Measurements from ENCODE around the gene XAB2. TPM values are rescaled to one million over a fixed set of nuclear protein-coding genes. Genes with fewer than 3 reads are reported as not detected.

XAB2 gene
- total RNA-seq, 1 experiment from 2014 or later = 29.5 TPM

DNA sequence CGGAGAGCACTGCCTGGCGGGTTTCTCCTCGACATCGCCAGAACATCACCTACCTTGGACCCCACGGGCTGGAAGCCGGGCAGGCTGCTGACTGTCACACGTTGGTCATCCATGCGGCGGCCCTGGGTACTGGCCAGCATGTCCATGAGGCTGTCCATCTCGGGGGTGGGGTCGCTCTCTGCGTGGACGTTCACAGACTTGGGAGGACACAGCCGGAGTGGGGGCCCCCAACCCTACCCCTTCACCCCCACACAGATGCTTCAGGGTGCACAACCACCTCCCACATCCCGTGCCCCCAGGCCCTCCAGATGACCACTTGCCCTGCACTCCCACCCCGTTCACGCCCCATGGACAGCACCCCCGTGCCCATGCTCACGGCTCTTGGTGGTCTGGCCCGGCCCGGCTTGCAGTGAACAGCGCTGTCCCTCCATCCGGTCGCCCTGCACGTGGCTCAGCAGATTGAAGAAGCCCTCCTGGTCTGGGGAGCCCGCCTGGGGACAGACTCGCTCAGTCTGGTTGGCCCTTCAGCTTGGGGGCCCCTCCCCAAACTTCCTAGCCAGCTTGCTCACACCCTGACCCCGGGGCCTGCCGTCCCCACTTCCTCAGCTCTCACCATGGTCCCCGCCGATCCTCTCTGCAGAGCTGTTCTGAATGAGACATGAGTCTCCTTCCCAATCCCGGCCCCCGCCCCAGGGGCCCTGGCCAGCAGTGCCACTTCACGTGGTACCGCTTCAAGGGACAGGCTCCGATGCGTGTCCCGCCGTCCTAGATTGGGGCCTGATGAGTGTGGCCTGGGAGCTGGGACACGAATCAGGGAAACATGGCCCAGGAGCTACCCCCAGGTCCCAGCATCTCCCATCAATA, 3.2 kb upstream of the XAB2 start:
- no peaks in the 10 kb centered on the region for H3K36me3 ChIP-seq
- no peaks in the 10 kb centered on the region for H3K4me1 ChIP-seq
- H3K9me3 ChIP-seq (replicated peaks) = no peaks in the 10 kb centered on the region
- DNase-seq = no peak
- no peak overlapping the region for H3K27ac ChIP-seq
- no peaks in the 10 kb centered on the region for H3K27me3 ChIP-seq
- H3K4me3 ChIP-seq = no peak overlapping the region

DNA sequence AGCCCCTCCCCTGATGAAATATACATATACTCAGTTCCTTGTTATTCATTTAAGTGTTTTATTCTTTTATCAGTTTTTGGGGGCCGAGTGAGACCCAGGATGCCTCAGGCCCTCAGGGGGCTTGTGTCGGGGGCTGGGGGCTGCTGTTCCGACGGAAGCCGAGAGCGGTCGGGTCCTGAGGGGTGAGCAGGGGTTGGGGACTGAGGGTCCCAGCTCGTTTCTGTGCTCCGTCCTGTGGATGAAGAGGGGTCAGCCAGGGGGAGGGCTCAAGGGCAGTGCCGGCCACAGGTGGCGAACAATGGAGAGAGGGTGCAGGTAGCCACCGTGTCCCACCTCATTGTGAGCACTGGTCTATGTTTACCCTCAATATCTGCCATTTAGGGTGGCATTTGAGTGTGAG, 2.2 kb upstream of the XAB2 start:
- Histone ChIP-seq H3K36me3 (0 out of 2 replicates have a peak, but pooled peaks cover 4% of the 10 kb centered on the region), H3K4me3 (no peak overlapping the region), H3K27me3 (no peaks in the 10 kb centered on the region), H3K4me1 (no peaks in the 10 kb centered on the region), H3K9me3 (replicated peaks) (no peaks in the 10 kb centered on the region), H3K27ac (no peak overlapping the region)
- DNase-seq = no peak

DNA sequence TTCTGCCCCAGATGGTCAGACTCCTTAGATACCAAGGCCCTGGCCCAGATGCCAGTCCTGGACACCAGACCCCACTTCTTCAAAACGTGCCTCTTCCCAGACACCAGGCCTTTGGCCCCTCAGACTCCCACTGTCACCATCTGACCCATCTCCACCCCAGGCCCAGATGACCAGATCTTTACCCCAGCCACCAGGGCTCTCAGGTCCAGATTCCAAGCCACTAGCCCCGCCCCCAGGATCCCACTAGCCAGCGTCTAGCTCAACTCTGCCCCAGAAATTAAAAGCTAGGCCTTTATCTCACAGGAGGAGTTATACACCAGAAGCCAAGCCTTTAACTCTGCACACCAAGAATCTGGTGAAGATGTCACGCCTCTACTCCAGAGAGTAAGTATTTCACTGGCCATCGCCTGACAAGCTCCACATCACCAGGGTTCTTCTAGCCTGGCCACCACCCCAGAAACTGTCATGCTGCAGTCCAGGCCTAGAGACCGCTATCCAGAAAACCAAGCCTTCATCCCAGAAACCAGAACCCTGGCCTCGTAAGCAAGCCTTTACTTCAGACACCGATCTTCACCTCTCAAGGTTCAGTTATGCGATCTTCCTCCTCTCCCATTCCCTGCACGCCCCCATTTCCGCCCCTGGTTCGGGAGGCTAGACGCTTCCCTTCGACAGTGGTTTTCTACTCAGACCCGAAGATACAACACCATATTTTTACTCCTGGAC, 595 bp downstream of the XAB2 start:
- H3K9me3 ChIP-seq (replicated peaks) = no peaks in the 10 kb centered on the region
- H3K27me3 ChIP-seq = no peaks in the 10 kb centered on the region
- peak in 1 of 2 experiments; percentile 14 for DNase-seq
- 0 out of 2 replicates have a peak, but pooled peaks cover 5% of the 10 kb centered on the region for H3K36me3 ChIP-seq
- H3K27ac ChIP-seq = peak overlapping the region; percentile 61
- H3K4me1 ChIP-seq = no peaks in the 10 kb centered on the region
- peak overlapping the region; percentile 90 for H3K4me3 ChIP-seq

DNA sequence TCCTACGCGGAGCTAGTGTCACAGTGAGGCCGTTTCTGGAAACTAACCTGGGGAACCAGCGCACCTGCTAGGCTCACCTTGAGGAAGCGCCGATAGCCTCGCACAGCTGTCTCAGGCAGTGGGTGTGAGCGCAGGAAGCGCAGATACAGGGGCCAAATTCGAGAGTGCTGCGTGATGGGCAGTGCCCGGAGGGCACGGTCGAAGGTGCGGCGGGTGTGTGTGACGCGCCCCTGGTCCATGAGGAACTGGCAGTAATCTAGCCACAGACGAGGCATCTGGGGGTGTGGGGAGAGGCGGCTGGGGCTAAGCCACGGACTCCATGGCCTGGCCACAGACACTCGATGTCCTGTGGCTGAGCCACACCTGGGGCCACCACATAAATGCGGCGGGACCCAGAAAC, 2.2 kb downstream of the XAB2 start:
- no peaks in the 10 kb centered on the region for H3K9me3 ChIP-seq (replicated peaks)
- no peak overlapping the region for H3K4me3 ChIP-seq
- H3K4me1 ChIP-seq = no peaks in the 10 kb centered on the region
- DNase-seq = no peak
- H3K27me3 ChIP-seq = no peaks in the 10 kb centered on the region
- no peak overlapping the region for H3K27ac ChIP-seq
- peaks cover 8% of the 10 kb centered on the region; the same call in 1 of the 2 replicates for H3K36me3 ChIP-seq

DNA sequence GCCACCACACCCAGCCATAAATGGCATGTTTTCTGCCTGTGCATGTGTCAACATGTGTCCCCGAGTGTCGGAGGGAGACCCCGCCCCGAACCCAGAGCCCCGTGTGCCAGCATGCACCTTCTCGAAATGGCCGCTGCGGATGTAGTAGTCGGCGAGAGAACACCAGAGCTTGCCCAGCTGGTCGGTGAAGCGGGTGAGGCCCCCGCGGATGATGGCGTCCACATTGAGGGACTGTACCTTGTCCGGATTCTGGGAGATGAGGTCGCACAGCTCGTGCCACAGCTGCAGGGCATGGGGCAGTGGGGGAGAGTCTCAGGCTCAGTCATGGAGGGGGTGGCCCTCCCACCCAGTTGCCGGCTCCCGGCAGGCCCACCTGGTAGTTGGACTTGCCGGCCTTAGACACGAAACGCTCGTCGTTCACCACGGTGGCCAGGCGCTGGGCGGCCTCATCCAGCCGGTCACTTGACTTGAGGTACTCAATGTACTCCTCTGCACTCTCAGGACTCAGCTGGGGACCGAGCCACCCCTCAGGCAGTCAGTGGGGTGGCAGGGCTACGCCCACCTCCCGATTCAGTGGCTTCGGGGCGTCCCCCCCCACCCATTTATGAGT, 3.5 kb downstream of the XAB2 start:
- peaks cover 8% of the 10 kb centered on the region; the same call in 1 of the 2 replicates for H3K36me3 ChIP-seq
- H3K4me3 ChIP-seq = no peak overlapping the region
- H3K4me1 ChIP-seq = no peaks in the 10 kb centered on the region
- no peaks in the 10 kb centered on the region for H3K27me3 ChIP-seq
- DNase-seq = no peak
- H3K9me3 ChIP-seq (replicated peaks) = no peaks in the 10 kb centered on the region
- no peak overlapping the region for H3K27ac ChIP-seq

DNA sequence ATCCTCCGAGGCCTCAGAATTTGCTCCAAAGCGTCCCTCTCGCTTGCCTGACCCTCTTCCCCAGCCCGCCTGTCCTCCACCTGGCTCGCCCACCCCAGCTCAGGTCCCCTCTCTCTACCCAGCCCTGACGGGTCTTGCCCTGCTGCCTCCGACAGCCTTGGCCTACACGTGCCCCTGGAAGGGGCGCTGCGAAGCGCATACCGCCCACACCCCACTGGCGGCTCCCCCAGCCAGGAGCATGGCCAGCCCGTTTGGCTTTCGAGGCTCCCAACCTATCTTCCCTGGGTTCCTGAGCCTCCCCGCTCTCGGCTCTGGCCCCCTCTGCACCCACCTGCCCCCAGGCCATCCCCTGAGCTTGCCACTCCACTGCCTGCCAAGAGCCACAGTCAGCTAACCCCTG, 4.5 kb downstream of the XAB2 start:
- Histone ChIP-seq H3K36me3 (peaks cover 8% of the 10 kb centered on the region; the same call in 1 of the 2 replicates), H3K27me3 (no peaks in the 10 kb centered on the region), H3K4me3 (no peak overlapping the region), H3K4me1 (no peaks in the 10 kb centered on the region), H3K27ac (no peak overlapping the region), H3K9me3 (replicated peaks) (no peaks in the 10 kb centered on the region)
- DNase-seq = no peak

DNA sequence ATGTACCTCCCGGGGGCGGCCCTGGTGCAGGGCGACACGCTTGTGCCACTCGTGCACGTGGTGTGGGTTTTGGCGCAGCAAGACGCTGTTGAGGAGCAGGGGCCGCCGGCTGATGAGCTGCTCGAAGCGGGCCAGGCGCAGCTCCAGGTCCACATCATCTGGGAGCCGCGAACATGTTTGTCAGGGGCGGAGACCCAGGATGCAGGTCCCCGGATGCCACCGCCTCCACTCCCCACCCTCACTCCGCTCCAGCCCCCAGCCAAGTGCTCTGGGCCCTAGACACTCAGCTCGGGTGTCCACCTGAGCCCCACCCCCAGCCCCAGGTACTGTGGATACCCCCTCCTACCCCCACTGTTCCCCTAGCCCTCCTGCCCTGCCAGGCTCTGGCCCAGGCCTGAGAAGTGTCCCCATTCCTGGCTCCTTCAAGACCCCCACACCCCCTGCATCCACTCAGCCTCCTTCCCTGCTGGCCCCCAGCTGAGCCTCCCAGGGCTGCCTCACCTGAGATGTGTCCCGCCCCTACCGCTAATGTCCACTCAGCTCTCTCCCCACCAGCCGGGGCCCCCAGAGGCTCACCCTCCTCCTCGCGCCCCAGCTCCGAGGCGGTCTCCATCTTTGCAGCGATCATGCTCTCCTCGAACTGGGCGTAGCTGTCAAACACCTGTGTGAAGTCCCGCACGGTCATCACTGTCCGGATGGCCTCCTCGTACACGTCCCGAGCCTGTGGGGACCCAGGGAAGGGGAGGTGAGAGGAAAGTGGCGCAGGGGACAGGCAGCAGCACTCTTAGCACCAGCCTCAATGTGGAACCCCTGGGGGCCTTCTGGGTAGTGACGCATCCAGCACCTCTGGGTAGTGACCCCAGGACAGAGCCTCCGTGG, 5.4 kb downstream of the XAB2 start:
- Histone ChIP-seq H3K9me3 (replicated peaks) (no peaks in the 10 kb centered on the region), H3K4me1 (no peaks in the 10 kb centered on the region), H3K27me3 (no peaks in the 10 kb centered on the region), H3K36me3 (peaks cover 8% of the 10 kb centered on the region; the same call in 1 of the 2 replicates), H3K27ac (no peak overlapping the region), H3K4me3 (no peak overlapping the region)
- DNase-seq = no peak

DNA sequence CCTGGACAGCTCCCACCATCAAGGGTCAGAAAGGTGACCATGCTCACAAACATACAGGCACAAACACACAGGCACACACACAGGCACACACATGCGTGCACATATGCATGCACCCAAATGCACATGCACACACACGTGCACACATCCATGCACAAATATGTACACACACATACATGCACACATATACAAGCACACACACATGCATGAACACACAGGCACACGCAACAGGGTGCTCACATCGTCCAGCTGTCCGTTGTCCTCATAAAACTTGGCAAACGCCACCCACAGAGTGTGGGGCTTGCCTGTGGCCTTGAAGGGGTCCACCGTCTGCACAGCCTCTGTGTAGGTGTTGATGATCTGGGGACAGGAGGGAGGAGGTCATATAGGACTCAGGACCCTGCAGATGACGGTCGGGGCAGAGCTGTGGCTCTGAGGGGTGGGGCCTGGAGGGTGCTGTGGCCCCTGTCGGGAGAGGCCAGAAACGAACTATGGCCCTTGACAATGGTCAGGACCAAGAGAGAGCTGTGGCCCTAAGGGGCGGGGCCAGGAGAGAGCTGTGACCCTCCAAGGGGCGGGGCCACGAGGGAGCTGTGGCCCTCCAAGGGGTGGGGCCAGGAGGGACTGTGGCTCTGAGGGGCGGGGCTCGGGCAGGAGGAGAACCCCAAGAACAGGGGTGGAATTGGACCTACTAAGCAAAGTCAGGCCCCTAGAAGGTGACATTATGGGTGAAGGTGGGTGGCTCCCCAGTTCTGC, 6.2 kb downstream of the XAB2 start:
- H3K27ac ChIP-seq = no peak overlapping the region
- H3K27me3 ChIP-seq = no peaks in the 10 kb centered on the region
- H3K4me3 ChIP-seq = no peak overlapping the region
- H3K36me3 ChIP-seq = peaks cover 8% of the 10 kb centered on the region; the same call in 1 of the 2 replicates
- no peaks in the 10 kb centered on the region for H3K9me3 ChIP-seq (replicated peaks)
- peak in 1 of 2 experiments; percentile 16 for DNase-seq
- H3K4me1 ChIP-seq = no peaks in the 10 kb centered on the region

DNA sequence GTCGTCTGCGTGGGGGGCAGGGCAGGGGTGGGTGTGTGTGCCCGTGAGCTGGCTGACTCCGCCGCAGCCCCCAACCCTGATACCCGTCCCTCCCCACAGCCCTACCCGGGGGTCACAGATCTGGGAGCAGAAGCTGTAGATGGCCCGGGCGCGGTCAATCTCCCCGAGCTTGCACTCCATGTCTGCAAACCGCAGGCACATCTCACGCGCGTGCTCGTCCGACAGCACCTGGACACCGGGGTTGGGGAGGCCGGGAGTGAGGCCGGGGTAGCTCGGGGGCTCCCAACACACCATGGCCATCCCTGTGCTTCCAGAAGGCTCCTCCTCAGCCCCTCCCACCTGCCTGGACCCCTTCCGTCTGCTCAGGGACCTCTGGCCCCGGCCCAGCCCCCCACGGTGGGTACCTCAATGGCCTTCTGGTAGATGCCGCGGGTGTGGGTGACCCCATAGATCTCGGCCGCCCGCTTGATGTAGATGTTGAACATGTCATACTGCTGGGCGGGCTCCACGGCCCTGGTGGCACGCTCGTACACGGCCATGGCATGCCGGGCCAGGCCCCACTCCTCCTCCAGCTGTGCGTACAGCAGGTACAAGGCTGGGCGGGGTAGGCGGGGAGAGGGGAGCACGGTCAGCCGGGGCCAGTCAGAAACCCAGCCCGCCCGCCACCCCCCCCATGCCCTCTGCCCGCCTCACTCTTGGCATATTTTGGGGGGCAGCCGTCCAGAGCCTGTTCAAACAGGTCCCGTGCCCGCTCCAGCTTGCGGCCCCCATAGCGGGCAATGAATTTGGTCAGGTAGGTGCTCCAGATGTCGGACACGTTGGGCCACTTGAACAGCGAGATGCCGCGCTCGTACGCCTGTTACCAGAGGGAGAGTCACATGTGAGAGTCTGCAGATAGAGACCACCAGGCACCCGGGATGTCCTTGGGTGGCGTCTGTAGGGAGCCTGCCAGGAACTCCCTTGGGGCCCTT, 8.6 kb downstream of the XAB2 start:
- no peak for DNase-seq
- Histone ChIP-seq H3K9me3 (replicated peaks) (no peaks in the 10 kb centered on the region), H3K4me3 (no peak overlapping the region), H3K27ac (no peak overlapping the region), H3K27me3 (no peaks in the 10 kb centered on the region), H3K36me3 (peaks cover 3% of the 10 kb centered on the region; the same call in 1 of the 2 replicates), H3K4me1 (no peaks in the 10 kb centered on the region)

DNA sequence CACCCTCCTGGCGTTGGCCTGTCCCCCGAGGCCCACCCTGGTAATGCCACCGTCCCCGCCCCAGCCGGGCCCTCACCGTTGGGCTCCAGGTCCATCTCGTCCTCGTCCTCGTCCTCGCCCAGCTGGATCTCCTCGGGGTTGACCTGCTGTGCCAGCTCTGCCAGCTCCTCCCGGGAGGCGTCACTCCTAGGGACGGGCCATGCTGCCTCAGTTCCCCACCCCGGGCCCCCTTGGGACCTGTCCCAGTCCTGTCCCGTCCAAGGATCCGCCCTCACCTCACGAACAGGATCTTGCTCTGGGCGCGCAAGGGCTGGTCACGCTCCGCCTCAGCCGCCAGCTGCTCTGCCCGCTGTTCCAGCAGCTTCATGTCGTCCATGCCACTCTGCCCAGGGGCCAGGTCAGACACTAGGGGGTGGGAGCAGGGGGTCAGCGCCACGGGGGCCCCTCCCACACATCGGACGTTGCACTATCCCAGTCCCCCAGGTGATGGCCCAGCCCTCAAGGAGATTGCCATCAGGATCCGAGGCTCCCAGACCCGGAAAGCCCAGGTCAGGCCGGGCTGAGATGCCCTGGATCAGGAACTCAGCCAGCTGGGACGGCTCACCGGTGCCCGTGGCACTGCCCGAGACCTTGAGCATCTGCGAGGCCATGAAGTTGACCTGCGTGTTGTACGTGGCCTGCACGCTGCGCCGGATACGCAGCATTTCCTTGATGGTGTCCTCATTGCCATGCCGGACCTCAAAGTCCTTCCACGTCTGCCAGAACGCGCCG, 9.5 kb downstream of the XAB2 start:
- Histone ChIP-seq H3K4me1 (no peaks in the 10 kb centered on the region), H3K27ac (no peak overlapping the region; the same call in 1 of the 2 replicates)

DNA sequence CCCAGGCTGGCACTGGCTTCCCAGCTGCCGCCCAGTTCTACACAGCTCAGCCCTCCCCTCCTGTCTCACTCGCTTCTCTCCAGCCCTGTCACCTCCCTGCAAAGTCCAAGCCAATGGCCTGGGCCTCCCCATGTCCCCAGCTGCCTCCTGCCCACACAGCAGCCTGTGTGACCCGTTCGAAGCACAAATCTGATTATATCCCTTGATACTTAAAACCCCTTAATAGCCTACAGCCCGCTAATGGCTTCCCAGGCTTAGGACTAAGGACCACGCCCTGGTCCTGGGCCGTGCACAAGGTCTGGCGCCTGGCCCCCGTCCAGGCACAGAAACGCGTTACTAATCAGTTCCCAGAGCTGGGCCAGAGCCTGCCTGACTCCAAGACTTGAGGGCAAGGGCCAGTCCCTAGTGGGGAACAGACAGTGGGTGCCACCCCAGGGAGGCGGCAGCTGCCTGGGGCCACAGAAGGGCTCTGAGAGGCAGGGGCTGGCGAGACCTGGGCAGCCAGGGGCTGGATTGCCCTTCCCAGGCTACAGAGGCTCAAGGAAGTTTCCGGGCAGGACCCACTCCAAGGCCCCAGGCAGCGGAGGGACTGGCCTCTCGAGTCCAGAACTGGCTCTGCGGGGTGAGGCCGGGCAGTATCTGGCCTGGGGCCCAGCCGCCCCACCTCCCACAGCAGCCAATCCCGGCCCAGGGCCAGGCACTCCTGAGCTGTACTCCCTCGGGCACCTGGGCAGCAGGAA, 10.4 kb downstream of the XAB2 start:
- Histone ChIP-seq H3K27ac (peak overlapping the region; percentile 61), H3K4me3 (no peak overlapping the region), H3K9me3 (replicated peaks) (no peaks in the 10 kb centered on the region), H3K4me1 (no peaks in the 10 kb centered on the region), H3K27me3 (no peaks in the 10 kb centered on the region), H3K36me3 (peaks cover 3% of the 10 kb centered on the region; the same call in 1 of the 2 replicates)
- DNase-seq = peak; percentile 47 to 50

More for the DNA sequence above, 9.5 kb downstream of the XAB2 start:
- H3K36me3 ChIP-seq = peaks cover 3% of the 10 kb centered on the region; the same call in 1 of the 2 replicates
- no peaks in the 10 kb centered on the region for H3K27me3 ChIP-seq
- H3K9me3 ChIP-seq (replicated peaks) = no peaks in the 10 kb centered on the region
- no peak overlapping the region for H3K4me3 ChIP-seq
- no peak for DNase-seq
